Suprapubic skin (tissue), 4 donors: ENCODE measurements around the gene AP1S3. TPM values are rescaled to one million over a fixed set of nuclear protein-coding genes. Genes with fewer than 3 reads are reported as not detected.

Experiments used
- DNase-seq, 2 donors: peaks; one replicate each; pipeline ENCODE4 v3.0.0-alpha.2; 2019; ENCODE audit warnings: low spot score in 2 of 2
- H3K27ac ChIP-seq: fragments of 200-600 bp; sonication (generic); one replicate; pipeline ENCODE4 v1.5.1; 2019
- H3K27me3 ChIP-seq: fragments of 200-600 bp; sonication (generic); one replicate; pipeline ENCODE4 v1.5.1; 2019
- H3K36me3 ChIP-seq: fragments of 200-600 bp; sonication (generic); one replicate; pipeline ENCODE4 v1.5.1; 2019
- H3K4me1 ChIP-seq: fragments of 200-600 bp; sonication (generic); one replicate; pipeline ENCODE4 v1.5.1; 2019
- H3K4me3 ChIP-seq: fragments of 200-600 bp; sonication (generic); one replicate; pipeline ENCODE4 v1.5.1; 2019; ENCODE audit warnings: mild to moderate bottlenecking
- H3K9me3 ChIP-seq: fragments of 200-600 bp; sonication (generic); one replicate; pipeline ENCODE4 v1.5.1; 2019
- CTCF ChIP-seq, 2 donors: fragments of 200-600 bp in 1 of 2; fragments of 450-650 bp in 1 of 2; sonication (generic) in 1 of 2; IDR thresholded peaks; one replicate each; pipeline ENCODE4 v1.5.1; 2016 to 2019; ENCODE audit warnings: antibody characterized with exemption in 2 of 2, mild to moderate bottlenecking in 1 of 2, moderate library complexity in 1 of 2
- EP300 ChIP-seq: sonication (generic); formaldehyde crosslinking; IDR thresholded peaks from one replicate; pipeline ENCODE4 v1.6.1; 2017; ENCODE audit warnings: antibody characterized with exemption
- POLR2A ChIP-seq, 2 donors: fragments of 450-650 bp; IDR thresholded peaks; one replicate each; pipeline ENCODE4 v1.6.1; 2017; ENCODE audit warnings: antibody characterized with exemption in 2 of 2, mild to moderate bottlenecking in 2 of 2, moderate library complexity in 2 of 2
- POLR2AphosphoS5 ChIP-seq, 3 donors: sonication (generic); formaldehyde crosslinking; IDR thresholded peaks; one replicate each; pipeline ENCODE4 v1.6.1; 2017; ENCODE audit warnings: antibody characterized with exemption in 3 of 3
- WGBS: methylation state at CpG from one replicate; pipeline ENCODE4 v1.1.5; 2018; 5-methylcytosine and 5-hydroxymethylcytosine counted together
- total RNA-seq, 4 donors: library from RNA; depleted of rRNA; stranded (reverse); fragments of >200 nt; gene quantifications; one replicate each; pipeline ENCODE4 v1.1.0, GENCODE V29; 2016

The AP1S3 gene
- total RNA-seq, 4 donors from 2014 or later, result 0.72 to 8.4 (median 3.1) TPM

- Histone ChIP-seq H3K4me1 (no peaks in the 10 kb centered on the region), H3K27me3 (no peaks in the 10 kb centered on the region), H3K27ac (no peak overlapping the region), H3K36me3 (peaks cover 4% of the 10 kb centered on the region), H3K9me3 (no peaks in the 10 kb centered on the region), H3K4me3 (no peak overlapping the region)
- no peak for DNase-seq
- no peak for TF ChIP-seq EP300
- TF ChIP-seq CTCF (IDR thresholded peaks at IDR 0.05), result no peak
- TF ChIP-seq POLR2AphosphoS5 (IDR thresholded peaks at IDR 0.05), result no peak
- TF ChIP-seq POLR2A (IDR thresholded peaks at IDR 0.05), result no peak
- 98% methylated on average over 3 of the region's 3 CpGs for WGBS
Observed at GRCh38 chr2:223859070-223859469, 21.7 kb upstream of the AP1S3 start.

GRCh38 chr2:223856584-223856983, 19.2 kb upstream of the AP1S3 start:
- Histone ChIP-seq H3K4me3 (no peak overlapping the region), H3K27me3 (no peaks in the 10 kb centered on the region), H3K27ac (no peak overlapping the region), H3K9me3 (no peaks in the 10 kb centered on the region), H3K36me3 (peaks cover 4% of the 10 kb centered on the region), H3K4me1 (no peaks in the 10 kb centered on the region)
- DNase-seq, result no peak
- TF ChIP-seq EP300 (no peak), POLR2AphosphoS5 (IDR thresholded peaks at IDR 0.05) (no peak), POLR2A (IDR thresholded peaks at IDR 0.05) (no peak), CTCF (IDR thresholded peaks at IDR 0.05) (no peak)
- 71% methylated on average over 5 of the region's 5 CpGs for WGBS

GRCh38 chr2:223856021-223856420, 18.6 kb upstream of the AP1S3 start:
- H3K27me3 ChIP-seq, result no peaks in the 10 kb centered on the region
- H3K4me1 ChIP-seq, result no peaks in the 10 kb centered on the region
- no peak overlapping the region for H3K4me3 ChIP-seq
- H3K9me3 ChIP-seq, result no peaks in the 10 kb centered on the region
- H3K27ac ChIP-seq, result no peak overlapping the region
- WGBS, result 67% methylated on average over 2 of the region's 2 CpGs
- peaks cover 4% of the 10 kb centered on the region for H3K36me3 ChIP-seq
- no peak for DNase-seq
- TF ChIP-seq POLR2AphosphoS5 (IDR thresholded peaks at IDR 0.05) (no peak), EP300 (no peak), POLR2A (IDR thresholded peaks at IDR 0.05) (no peak), CTCF (IDR thresholded peaks at IDR 0.05) (no peak)

- H3K27me3 ChIP-seq, result no peaks in the 10 kb centered on the region
- WGBS, result 88% methylated on average over 5 of the region's 5 CpGs
- H3K9me3 ChIP-seq, result no peaks in the 10 kb centered on the region
- H3K4me3 ChIP-seq, result no peak overlapping the region
- no peak for DNase-seq
- TF ChIP-seq POLR2A (IDR thresholded peaks at IDR 0.05) (no peak), POLR2AphosphoS5 (IDR thresholded peaks at IDR 0.05) (no peak), CTCF (IDR thresholded peaks at IDR 0.05) (no peak), EP300 (no peak)
- H3K4me1 ChIP-seq, result no peaks in the 10 kb centered on the region
- no peak overlapping the region for H3K27ac ChIP-seq
- peaks cover 4% of the 10 kb centered on the region for H3K36me3 ChIP-seq
Observed at GRCh38 chr2:223855426-223855825, 18.0 kb upstream of the AP1S3 start.

- Histone ChIP-seq H3K4me1 (no peaks in the 10 kb centered on the region), H3K4me3 (no peak overlapping the region), H3K36me3 (peaks cover 6% of the 10 kb centered on the region), H3K27ac (no peak overlapping the region), H3K27me3 (no peaks in the 10 kb centered on the region), H3K9me3 (no peaks in the 10 kb centered on the region)
- TF ChIP-seq EP300 (no peak), POLR2A (IDR thresholded peaks at IDR 0.05) (no peak), POLR2AphosphoS5 (IDR thresholded peaks at IDR 0.05) (no peak), CTCF (IDR thresholded peaks at IDR 0.05) (no peak)
- DNase-seq, result no peak
- WGBS, result 80% methylated on average over 2 of the region's 2 CpGs
Observed at GRCh38 chr2:223854741-223855140, 17.4 kb upstream of the AP1S3 start.
